Fibroblast of lung (primary cell): Measurements from ENCODE around the gene ALS2. TPM values are rescaled to one million over a fixed set of nuclear protein-coding genes. Genes with fewer than 3 reads are reported as not detected.
A peak's percentile ranks its signal among the peaks of the same experiment; 100 is the strongest.

ENCODE experiments used
- DNase-seq, 2 donors: peaks; one replicate each; pipeline versions ENCODE4 v3.0.0 to v3.0.0-alpha.2; 2010; ENCODE audit warnings: low read depth in 2 of 2
- H2AFZ ChIP-seq: 2 replicates; pipeline ENCODE4 v1.5.1; 2012; ENCODE audit warnings: low read length, control low read depth, inconsistent platforms
- H3K27ac ChIP-seq: 2 replicates; pipeline ENCODE4 v1.5.1; 2011; ENCODE audit warnings: low read length, control low read depth; ENCODE audit not compliant: insufficient read depth
- H3K27me3 ChIP-seq: 2 replicates; pipeline ENCODE4 v1.5.1; 2011; ENCODE audit warnings: mild to moderate bottlenecking, low read length; ENCODE audit not compliant: control insufficient read depth, insufficient read depth
- H3K36me3 ChIP-seq: 2 replicates; pipeline ENCODE4 v1.5.1; 2011; ENCODE audit warnings: low read length; ENCODE audit not compliant: control insufficient read depth, insufficient read depth
- H3K4me1 ChIP-seq: 2 replicates; pipeline ENCODE4 v1.5.1; 2011; ENCODE audit warnings: low read length; ENCODE audit not compliant: control insufficient read depth, insufficient read depth; ENCODE audit errors: extremely low read depth
- H3K4me2 ChIP-seq: 2 replicates; pipeline ENCODE4 v1.5.1; 2011; ENCODE audit warnings: low read length, control low read depth; ENCODE audit not compliant: insufficient read depth; ENCODE audit errors: extremely low read depth
- H3K4me3 ChIP-seq, 4 experiments: fragments of 200-600 bp in 1 of 4; sonication (generic) in 1 of 4; replicated peaks in 1 of 4; 2 replicates each; pipeline ENCODE4 v1.5.1; 2011 to 2016; ENCODE audit warnings: low read length in 4 of 4, low read depth in 3 of 4, mild to moderate bottlenecking in 3 of 4, control low read depth in 2 of 4, inconsistent platforms in 1 of 4, mixed read lengths in 1 of 4; ENCODE audit not compliant: insufficient read depth in 1 of 4; ENCODE audit errors: control extremely low read depth in 1 of 4
- H3K79me2 ChIP-seq: 2 replicates; pipeline ENCODE4 v1.5.1; 2012; ENCODE audit warnings: mild to moderate bottlenecking, low read length, inconsistent platforms; ENCODE audit not compliant: control insufficient read depth, insufficient read depth
- H3K9ac ChIP-seq: 2 replicates; pipeline ENCODE4 v1.5.1; 2011; ENCODE audit warnings: mild to moderate bottlenecking, low read length, control low read depth; ENCODE audit not compliant: insufficient read depth
- H3K9me3 ChIP-seq: 2 replicates; pipeline ENCODE4 v1.5.1; 2012; ENCODE audit warnings: low read depth, low read length; ENCODE audit not compliant: control insufficient read depth, insufficient read depth
- H4K20me1 ChIP-seq: 2 replicates; pipeline ENCODE4 v1.5.1; 2011; ENCODE audit warnings: low read length; ENCODE audit not compliant: control insufficient read depth, insufficient read depth; ENCODE audit errors: extremely low read depth
- CTCF ChIP-seq, 2 donors: IDR thresholded peaks in 1 of 2; conservative IDR thresholded peaks in 1 of 2; 1 replicate in 1 of 2; 2 replicates in 1 of 2; pipeline ENCODE4 v1.5.1; 2011 to 2012; ENCODE audit warnings: low read length in 2 of 2, control low read depth in 1 of 2, inconsistent platforms in 1 of 2, low read depth in 1 of 2, mild to moderate bottlenecking in 1 of 2
- EZH2 ChIP-seq: IDR thresholded peaks from 2 replicates; pipeline ENCODE4 v1.5.1; 2012; ENCODE audit warnings: low read length, control low read depth, mild to moderate bottlenecking; ENCODE audit errors: missing control alignments
- polyA plus RNA-seq, 2 donors: library from polyadenylated mRNA; depleted of rRNA in 1 of 2; stranded (reverse) in 1 of 2; unstranded in 1 of 2; fragments of >200 nt; gene quantifications; 2 replicates each; pipeline ENCODE4 v1.2.1, GENCODE V29; 2011 to 2012; ENCODE audit warnings: missing spikeins in 1 of 2
- total RNA-seq: library from RNA; depleted of rRNA; stranded (reverse); fragments of >200 nt; gene quantifications from 2 replicates; pipeline ENCODE4 v1.2.1, GENCODE V29; 2014

Gene ALS2
- total and polyA plus RNA-seq, 2 donors (not counting 1 experiment from before 2014, with no cell fraction given): 21.8 to 30.9 TPM

DNA sequence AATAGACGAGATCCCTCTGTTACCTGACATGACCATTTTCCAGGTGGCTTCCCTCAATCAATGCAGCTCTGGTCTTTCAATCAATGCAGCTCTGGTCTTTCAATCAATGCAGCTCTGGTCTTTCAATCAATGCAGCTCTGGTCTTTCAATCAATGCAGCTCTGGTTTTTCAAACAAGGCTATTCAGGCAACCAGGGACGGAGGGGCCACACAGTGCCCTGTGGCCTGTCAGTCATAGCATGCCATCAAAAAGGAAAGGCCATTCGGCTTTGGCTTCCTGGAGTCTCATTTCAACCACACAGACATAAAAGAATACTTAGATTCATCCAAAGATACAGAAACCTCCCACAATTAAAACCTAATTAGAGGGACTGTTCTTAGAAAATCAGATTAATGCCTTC is 95.6 kb downstream of the ALS2 start:
- no peaks in the 10 kb centered on the region for H3K79me2 ChIP-seq
- TF ChIP-seq CTCF (conservative IDR thresholded peaks at IDR 0.05 in 1 of 2, IDR thresholded peaks at IDR 0.05 in 1 of 2; ENCODE audit: low read depth in 1 of 2, low read length in 2 of 2) (no peak), EZH2 (no peak)
- H4K20me1 ChIP-seq: no peaks in the 10 kb centered on the region
- no peaks in the 10 kb centered on the region for H3K4me1 ChIP-seq
- no peaks in the 10 kb centered on the region for H3K27me3 ChIP-seq
- H3K4me2 ChIP-seq: no peak overlapping the region
- H3K9ac ChIP-seq: no peak overlapping the region
- no peak overlapping the region for H2AFZ ChIP-seq
- no peaks in the 10 kb centered on the region for H3K36me3 ChIP-seq
- no peak overlapping the region for H3K4me3 ChIP-seq
- no peak overlapping the region for H3K27ac ChIP-seq
- no peaks in the 10 kb centered on the region for H3K9me3 ChIP-seq
- DNase-seq: no peak

DNA sequence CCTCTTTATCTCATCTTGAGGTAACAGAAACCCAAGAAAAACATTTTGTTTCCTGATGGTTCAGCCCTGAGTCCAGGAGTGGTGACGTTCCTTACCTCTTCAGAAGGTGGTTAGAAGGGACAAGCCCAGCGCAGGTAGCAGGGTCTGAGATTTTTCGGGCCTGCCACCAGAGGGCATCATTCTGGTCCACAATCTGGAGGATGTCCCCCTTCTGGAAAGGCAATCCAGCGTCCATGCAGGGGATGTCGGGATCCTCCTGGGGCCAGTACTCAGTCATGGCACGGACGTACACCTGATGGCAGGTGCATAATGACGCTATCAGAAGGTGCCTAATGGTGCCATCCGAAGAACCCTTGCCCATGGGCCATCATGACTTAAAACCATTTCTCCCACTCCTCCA is 100.0 kb downstream of the ALS2 start:
- H2AFZ ChIP-seq: no peak overlapping the region
- DNase-seq: peak in 1 of 2 donors; percentile 4
- H3K4me3 ChIP-seq: no peak overlapping the region
- H3K9ac ChIP-seq: no peak overlapping the region
- no peak for TF ChIP-seq EZH2
- TF ChIP-seq CTCF (conservative IDR thresholded peaks at IDR 0.05 in 1 of 2, IDR thresholded peaks at IDR 0.05 in 1 of 2; ENCODE audit: low read depth in 1 of 2, low read length in 2 of 2): peak; percentile 21 to 51
- H3K4me2 ChIP-seq: no peak overlapping the region
- H3K4me1 ChIP-seq: no peaks in the 10 kb centered on the region
- no peaks in the 10 kb centered on the region for H3K27me3 ChIP-seq
- H3K9me3 ChIP-seq: no peaks in the 10 kb centered on the region
- H3K79me2 ChIP-seq: no peaks in the 10 kb centered on the region
- H3K27ac ChIP-seq: no peak overlapping the region
- H3K36me3 ChIP-seq: no peaks in the 10 kb centered on the region
- no peaks in the 10 kb centered on the region for H4K20me1 ChIP-seq

DNA sequence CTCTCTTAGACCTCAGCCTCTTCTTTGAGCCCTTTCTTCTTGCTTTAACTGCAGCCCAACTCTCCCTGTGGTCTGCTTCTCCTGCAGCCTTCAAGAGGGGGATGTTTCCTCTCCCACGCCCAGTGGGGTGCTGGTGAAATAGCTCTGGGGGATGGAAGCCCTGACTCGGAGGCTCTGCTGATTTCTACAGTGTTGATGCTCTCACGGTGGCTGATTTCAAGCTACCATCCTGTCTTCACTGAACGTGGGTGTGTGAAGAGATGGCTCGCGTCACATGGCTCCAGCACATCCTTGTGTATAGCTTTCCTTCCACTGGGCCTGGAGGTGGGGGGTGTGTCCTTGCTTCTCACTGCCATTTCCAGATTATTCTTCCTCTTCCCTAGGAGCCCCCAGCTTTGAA is 102.3 kb downstream of the ALS2 start:
- TF ChIP-seq EZH2: no peak
- no peak for TF ChIP-seq CTCF (conservative IDR thresholded peaks at IDR 0.05 in 1 of 2, IDR thresholded peaks at IDR 0.05 in 1 of 2; ENCODE audit: low read depth in 1 of 2, low read length in 2 of 2)
- H3K27ac ChIP-seq: no peak overlapping the region
- no peak overlapping the region for H2AFZ ChIP-seq
- H3K36me3 ChIP-seq: no peaks in the 10 kb centered on the region
- H3K27me3 ChIP-seq: no peaks in the 10 kb centered on the region
- H3K4me1 ChIP-seq: no peaks in the 10 kb centered on the region
- no peaks in the 10 kb centered on the region for H3K9me3 ChIP-seq
- no peak for DNase-seq
- no peak overlapping the region for H3K4me2 ChIP-seq
- H3K4me3 ChIP-seq: no peak overlapping the region
- no peak overlapping the region for H3K9ac ChIP-seq
- H4K20me1 ChIP-seq: no peaks in the 10 kb centered on the region
- no peaks in the 10 kb centered on the region for H3K79me2 ChIP-seq
